ENCODE data around the gene MITD1.
A peak's percentile ranks its signal among the peaks of the same experiment; 100 is the strongest.

DNA sequence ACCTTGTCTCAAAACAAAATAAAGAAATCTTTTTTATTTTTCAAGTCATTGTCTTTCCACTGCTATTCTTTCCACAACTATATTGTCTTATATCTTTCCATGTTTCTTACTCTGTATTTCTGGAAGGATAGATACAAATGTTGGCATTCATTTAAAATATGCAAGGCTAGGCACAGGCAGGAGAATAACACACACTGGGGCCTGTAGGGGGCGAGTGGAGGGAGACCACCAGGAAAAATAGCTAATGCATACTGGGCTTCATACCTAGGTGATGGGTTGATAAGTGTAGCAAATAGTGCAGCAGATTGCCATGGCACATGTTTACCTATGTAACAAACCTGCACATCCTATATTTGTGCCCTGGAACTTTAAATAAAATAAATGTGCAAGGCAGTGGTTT is 9.7 kb upstream of the MITD1 start:
- TF ChIP-seq, protein P1, sequence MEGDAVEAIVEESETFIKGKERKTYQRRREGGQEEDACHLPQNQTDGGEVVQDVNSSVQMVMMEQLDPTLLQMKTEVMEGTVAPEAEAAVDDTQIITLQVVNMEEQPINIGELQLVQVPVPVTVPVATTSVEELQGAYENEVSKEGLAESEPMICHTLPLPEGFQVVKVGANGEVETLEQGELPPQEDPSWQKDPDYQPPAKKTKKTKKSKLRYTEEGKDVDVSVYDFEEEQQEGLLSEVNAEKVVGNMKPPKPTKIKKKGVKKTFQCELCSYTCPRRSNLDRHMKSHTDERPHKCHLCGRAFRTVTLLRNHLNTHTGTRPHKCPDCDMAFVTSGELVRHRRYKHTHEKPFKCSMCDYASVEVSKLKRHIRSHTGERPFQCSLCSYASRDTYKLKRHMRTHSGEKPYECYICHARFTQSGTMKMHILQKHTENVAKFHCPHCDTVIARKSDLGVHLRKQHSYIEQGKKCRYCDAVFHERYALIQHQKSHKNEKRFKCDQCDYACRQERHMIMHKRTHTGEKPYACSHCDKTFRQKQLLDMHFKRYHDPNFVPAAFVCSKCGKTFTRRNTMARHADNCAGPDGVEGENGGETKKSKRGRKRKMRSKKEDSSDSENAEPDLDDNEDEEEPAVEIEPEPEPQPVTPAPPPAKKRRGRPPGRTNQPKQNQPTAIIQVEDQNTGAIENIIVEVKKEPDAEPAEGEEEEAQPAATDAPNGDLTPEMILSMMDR (IDR thresholded peaks at IDR 0.05), result peak; percentile 41
- TF ChIP-seq POLR2AphosphoS5 (IDR thresholded peaks at IDR 0.05; ENCODE audit: low read depth, low read length) (no peak), TCF7L2 (IDR thresholded peaks at IDR 0.05; ENCODE audit: low read depth, low read length) (no peak)

Data from Panc1 (cell line).